ENCODE measurements around the gene OR1M1.

DNA sequence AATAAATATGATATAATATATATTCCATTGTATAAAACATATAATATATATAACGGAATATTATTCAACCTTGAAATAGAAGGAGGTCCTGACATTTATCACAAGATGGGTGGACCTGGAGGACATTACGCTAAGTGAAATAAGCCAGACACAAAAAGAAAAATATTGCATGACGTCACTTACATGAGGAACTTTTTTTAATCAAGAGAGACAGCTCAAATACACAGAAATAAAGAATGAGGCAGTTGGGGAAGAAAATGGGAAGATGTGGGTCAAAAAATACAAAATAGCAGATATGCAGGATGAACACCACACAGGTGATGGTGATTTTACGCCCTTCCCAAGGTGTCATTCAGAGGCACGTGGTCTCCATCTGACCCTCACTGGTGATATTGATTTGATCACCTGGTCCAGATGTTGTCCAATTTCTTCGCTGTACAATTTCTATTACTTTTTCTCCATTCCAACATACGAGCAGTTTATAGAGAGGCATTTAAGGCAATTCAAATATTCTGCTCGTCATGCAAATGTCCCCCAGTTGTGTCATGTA is 52.8 kb downstream of the OR1M1 start:
- TF ChIP-seq, protein P1, sequence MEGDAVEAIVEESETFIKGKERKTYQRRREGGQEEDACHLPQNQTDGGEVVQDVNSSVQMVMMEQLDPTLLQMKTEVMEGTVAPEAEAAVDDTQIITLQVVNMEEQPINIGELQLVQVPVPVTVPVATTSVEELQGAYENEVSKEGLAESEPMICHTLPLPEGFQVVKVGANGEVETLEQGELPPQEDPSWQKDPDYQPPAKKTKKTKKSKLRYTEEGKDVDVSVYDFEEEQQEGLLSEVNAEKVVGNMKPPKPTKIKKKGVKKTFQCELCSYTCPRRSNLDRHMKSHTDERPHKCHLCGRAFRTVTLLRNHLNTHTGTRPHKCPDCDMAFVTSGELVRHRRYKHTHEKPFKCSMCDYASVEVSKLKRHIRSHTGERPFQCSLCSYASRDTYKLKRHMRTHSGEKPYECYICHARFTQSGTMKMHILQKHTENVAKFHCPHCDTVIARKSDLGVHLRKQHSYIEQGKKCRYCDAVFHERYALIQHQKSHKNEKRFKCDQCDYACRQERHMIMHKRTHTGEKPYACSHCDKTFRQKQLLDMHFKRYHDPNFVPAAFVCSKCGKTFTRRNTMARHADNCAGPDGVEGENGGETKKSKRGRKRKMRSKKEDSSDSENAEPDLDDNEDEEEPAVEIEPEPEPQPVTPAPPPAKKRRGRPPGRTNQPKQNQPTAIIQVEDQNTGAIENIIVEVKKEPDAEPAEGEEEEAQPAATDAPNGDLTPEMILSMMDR (conservative IDR thresholded peaks at IDR 0.05; ENCODE audit: low read depth, low read length): no peak
- no peak for TF ChIP-seq EZH2 (IDR thresholded peaks at IDR 0.05; ENCODE audit: low read length, unreplicated experiment)

All from PC-3 (cell line).